Activated T-cell treated with anti-CD3 and anti-CD28 coated beads, Interleukin-2, amount 50 U/mL, for 72 hours (primary cell): ENCODE data around the gene QSOX1. TPM values are rescaled to one million over a fixed set of nuclear protein-coding genes. Genes with fewer than 3 reads are reported as not detected.

Experiments used
- total RNA-seq, 2 donors: library from RNA; stranded (reverse); gene quantifications; one replicate each; pipeline ENCODE4 v1.2.3, GENCODE V29; 2022

QSOX1 gene
- total RNA-seq, 2 donors from 2014 or later = 35.9 to 44.9 TPM

Other genes starting within 250 kb of the QSOX1 start
- 10 to 100 TPM; 60.6 to 63.7 TPM for gene CEP350, start 200.1 kb upstream of the QSOX1 start, total RNA-seq
- gene LHX4, start 75.4 kb downstream of the QSOX1 start, total RNA-seq = not detected